Cardiac muscle cell (in vitro differentiated cells and primary cell): ENCODE data around the gene R3HCC1L. TPM values are rescaled to one million over a fixed set of nuclear protein-coding genes. Genes with fewer than 3 reads are reported as not detected.

Experiments used
- DNase-seq, 2 donors: peaks; one replicate each; pipeline versions ENCODE4 v3.0.0 to v3.0.0-alpha.2; 2010 to 2017; ENCODE audit warnings: low read depth in 1 of 2, low spot score in 1 of 2
- H3K27ac ChIP-seq: fragments of 200-600 bp; sonication (generic); 2 replicates; pipeline ENCODE4 v1.5.1; 2016
- H3K27me3 ChIP-seq: fragments of 200-600 bp; sonication (generic); 2 replicates; pipeline ENCODE4 v1.6.0; 2016; ENCODE audit warnings: control low read depth
- H3K36me3 ChIP-seq: fragments of 200-600 bp; sonication (generic); 2 replicates; pipeline ENCODE4 v1.5.1; 2016; ENCODE audit warnings: control low read depth
- H3K4me1 ChIP-seq: fragments of 200-600 bp; sonication (generic); 2 replicates; pipeline ENCODE4 v1.8.1; 2017; ENCODE audit warnings: low read depth, mild to moderate bottlenecking, mixed run types
- H3K4me3 ChIP-seq: fragments of 200-600 bp; sonication (generic); 2 replicates; pipeline ENCODE4 v1.5.1; 2016; ENCODE audit warnings: mild to moderate bottlenecking
- H3K9me3 ChIP-seq: fragments of 200-600 bp; sonication (generic); 2 replicates; pipeline ENCODE4 v1.5.1; 2017; ENCODE audit warnings: low read depth, mild to moderate bottlenecking, control low read depth
- CTCF ChIP-seq: IDR thresholded peaks from 2 replicates; pipeline ENCODE4 v1.5.1; 2012; ENCODE audit warnings: low read depth, mild to moderate bottlenecking, low read length
- polyA plus RNA-seq: library from polyadenylated mRNA; unstranded; fragments of >200 nt; fragmentation: Nextera tagmentation; extraction: Ambion mirVana; gene quantifications from 2 replicates; pipeline ENCODE4 v1.2.1, GENCODE V29; 2016
- total RNA-seq: library from RNA; depleted of rRNA; stranded (reverse); fragments of >200 nt; gene quantifications from 2 replicates; pipeline ENCODE4 v1.2.3, GENCODE V29; 2016

Gene R3HCC1L
- total RNA-seq (15.2 and 16.9 TPM in 2 replicates), polyA plus RNA-seq (15.8 and 23.1 TPM in 2 replicates)

- Histone ChIP-seq H3K27me3 (no peaks in the 10 kb centered on the region), H3K9me3 (no peaks in the 10 kb centered on the region), H3K4me1 (peaks cover 4% of the 10 kb centered on the region), H3K36me3 (no peaks in the 10 kb centered on the region), H3K27ac (peak within 1 kb of the TSS; percentile 94), H3K4me3 (peak within 1 kb of the TSS; percentile 94)
- no peak for TF ChIP-seq CTCF
- DNase-seq: peak; percentile 92 to 93
These were observed at the start of gene R3HCC1L for GRCh38 chr10:98134431-98135221. R3HCC1L (plus strand) TSS chr10:98134657; CDS start chr10:98208115, 73,458 bp downstream.

GRCh38 chr10:98085238-98085637, 49.2 kb upstream of the R3HCC1L start:
- TF ChIP-seq CTCF: no peak
- Histone ChIP-seq H3K4me3 (no peak overlapping the region), H3K27me3 (peaks cover 4% of the 10 kb centered on the region), H3K9me3 (no peaks in the 10 kb centered on the region), H3K4me1 (no peaks in the 10 kb centered on the region), H3K27ac (no peak overlapping the region), H3K36me3 (no peaks in the 10 kb centered on the region)
- DNase-seq: no peak

DNA sequence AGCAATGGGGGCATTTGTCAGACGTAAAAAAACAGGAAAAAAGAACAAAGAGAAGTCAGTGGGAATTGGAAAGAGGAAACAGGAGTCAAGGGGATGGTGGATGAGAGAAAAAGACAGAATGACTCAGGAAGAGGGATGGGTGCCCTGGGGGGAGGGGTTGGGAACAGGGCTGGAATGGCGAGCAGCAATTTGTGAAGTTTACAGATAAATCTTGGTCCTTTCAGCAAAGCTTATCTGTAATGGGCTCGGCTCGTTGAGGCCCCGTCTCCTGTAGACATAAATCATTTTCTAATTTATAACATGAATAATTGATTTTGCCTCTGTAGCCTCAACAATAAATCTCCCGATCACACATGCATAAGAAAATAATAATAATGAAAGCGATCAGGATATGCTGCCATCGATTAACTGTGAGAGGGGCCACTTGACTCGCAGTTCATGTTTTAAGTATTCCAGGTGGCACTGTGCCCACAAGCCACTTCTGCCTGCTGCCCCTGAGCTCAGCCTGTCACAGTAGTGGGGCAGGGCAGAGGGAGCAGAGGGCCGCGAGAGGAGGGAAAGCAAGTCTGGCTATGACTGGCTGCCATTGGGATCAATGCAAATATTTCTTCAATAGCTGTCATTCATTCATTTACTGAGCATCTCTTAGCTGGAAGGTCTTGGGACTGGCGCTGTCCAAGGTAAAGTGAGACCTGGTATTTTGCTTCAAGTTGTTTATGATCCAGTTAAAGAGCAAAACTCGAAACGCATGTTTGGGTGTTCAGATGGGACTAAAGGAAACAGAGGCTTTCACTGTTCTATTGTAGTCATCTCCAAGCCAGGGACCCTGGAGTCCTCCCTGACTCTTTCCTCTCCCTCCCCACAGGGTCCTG, 47.4 kb upstream of the R3HCC1L start:
- Histone ChIP-seq H3K4me1 (no peaks in the 10 kb centered on the region), H3K27me3 (peaks cover 4% of the 10 kb centered on the region), H3K36me3 (no peaks in the 10 kb centered on the region), H3K27ac (no peak overlapping the region), H3K9me3 (no peaks in the 10 kb centered on the region), H3K4me3 (no peak overlapping the region)
- no peak for TF ChIP-seq CTCF
- peak; percentile 2 to 43 for DNase-seq

- no peaks in the 10 kb centered on the region for H3K4me1 ChIP-seq
- H3K4me3 ChIP-seq: no peak overlapping the region
- peak in 1 of 2 donors; percentile 70 for DNase-seq
- H3K27me3 ChIP-seq: no peaks in the 10 kb centered on the region
- TF ChIP-seq CTCF: no peak
- no peak overlapping the region for H3K27ac ChIP-seq
- no peaks in the 10 kb centered on the region for H3K9me3 ChIP-seq
- no peaks in the 10 kb centered on the region for H3K36me3 ChIP-seq
These were observed 46.1 kb upstream of the R3HCC1L start for GRCh38 chr10:98088186-98088971.

DNA sequence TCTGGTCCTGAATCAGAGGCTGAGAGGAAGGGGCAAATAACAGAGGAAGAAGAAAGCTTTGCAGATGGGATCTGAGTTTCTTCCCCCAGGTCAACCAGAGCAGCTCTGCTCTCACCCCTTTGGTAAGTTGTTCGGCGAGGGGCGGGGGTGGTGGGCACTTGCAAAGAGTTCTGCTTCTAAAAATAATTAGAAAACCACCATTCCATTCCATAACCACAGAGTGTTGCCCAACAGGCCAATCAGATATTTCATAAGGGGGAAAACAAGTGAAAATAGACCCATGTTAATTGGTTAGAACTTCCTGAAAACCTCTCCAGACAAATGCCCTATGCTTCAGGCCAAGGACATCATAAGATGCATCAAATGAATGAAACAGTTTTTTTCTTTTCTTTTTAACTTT, 43.6 kb upstream of the R3HCC1L start:
- Histone ChIP-seq H3K4me3 (no peak overlapping the region), H3K27me3 (no peaks in the 10 kb centered on the region), H3K36me3 (no peaks in the 10 kb centered on the region), H3K9me3 (no peaks in the 10 kb centered on the region), H3K4me1 (no peaks in the 10 kb centered on the region), H3K27ac (no peak overlapping the region)
- no peak for TF ChIP-seq CTCF
- DNase-seq: peak in 1 of 2 donors; percentile 5
